GM10248 (cell line): ENCODE measurements around the gene IFI35.

Experiments
- CTCF ChIA-PET: fragments of 300-600 bp; sonication (Branson Sonifier 250); formaldehyde crosslinking; extraction: SDS; loops from one replicate; lab custom pipeline; 2021; ENCODE audit warnings: antibody characterized with exemption; lab: Yijun Ruan, JAX
- POLR2A ChIA-PET: fragments of 350-650 bp; sonication (Branson Sonifier 250); formaldehyde crosslinking; extraction: SDS; loops from one replicate; lab custom pipeline; 2020; ENCODE audit warnings: antibody characterized with exemption; lab: Yijun Ruan, JAX
- DNase-seq: peaks from one replicate; pipeline ENCODE4 v3.0.0; 2012; ENCODE audit errors: extremely low spot score
- TF ChIP-seq, protein P1 (sequence below): IDR thresholded peaks from 2 replicates; pipeline ENCODE4 v1.5.1; 2012; ENCODE audit warnings: mild to moderate bottlenecking, low read depth; ENCODE audit errors: extremely low read depth, missing control alignments, control extremely low read depth

Gene IFI35

DNA sequence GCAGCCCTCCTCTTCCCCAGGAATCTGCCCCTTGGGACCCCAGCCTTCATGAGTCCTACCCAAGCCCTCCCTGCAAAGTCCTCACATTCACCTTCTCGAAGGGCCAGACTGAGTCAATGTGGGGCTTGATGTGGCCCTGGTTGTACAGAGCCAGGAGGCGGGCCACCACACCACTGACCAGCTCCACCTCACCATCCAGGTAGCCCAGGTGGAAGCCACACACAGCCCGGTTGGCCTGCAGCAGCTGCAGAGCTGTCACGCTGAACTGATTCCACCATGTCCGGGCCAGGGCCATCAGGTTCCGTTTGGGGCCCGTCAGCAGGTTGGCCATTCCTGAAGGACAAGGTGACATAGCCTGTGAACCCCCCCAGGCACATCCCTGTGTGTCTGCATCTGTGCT is 9.6 kb downstream of the IFI35 start:
- no peak for DNase-seq
- CTCF ChIA-PET = no interaction called here
- POLR2A ChIA-PET = no interaction called here
- TF ChIP-seq, protein P1, sequence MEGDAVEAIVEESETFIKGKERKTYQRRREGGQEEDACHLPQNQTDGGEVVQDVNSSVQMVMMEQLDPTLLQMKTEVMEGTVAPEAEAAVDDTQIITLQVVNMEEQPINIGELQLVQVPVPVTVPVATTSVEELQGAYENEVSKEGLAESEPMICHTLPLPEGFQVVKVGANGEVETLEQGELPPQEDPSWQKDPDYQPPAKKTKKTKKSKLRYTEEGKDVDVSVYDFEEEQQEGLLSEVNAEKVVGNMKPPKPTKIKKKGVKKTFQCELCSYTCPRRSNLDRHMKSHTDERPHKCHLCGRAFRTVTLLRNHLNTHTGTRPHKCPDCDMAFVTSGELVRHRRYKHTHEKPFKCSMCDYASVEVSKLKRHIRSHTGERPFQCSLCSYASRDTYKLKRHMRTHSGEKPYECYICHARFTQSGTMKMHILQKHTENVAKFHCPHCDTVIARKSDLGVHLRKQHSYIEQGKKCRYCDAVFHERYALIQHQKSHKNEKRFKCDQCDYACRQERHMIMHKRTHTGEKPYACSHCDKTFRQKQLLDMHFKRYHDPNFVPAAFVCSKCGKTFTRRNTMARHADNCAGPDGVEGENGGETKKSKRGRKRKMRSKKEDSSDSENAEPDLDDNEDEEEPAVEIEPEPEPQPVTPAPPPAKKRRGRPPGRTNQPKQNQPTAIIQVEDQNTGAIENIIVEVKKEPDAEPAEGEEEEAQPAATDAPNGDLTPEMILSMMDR = no peak

DNA sequence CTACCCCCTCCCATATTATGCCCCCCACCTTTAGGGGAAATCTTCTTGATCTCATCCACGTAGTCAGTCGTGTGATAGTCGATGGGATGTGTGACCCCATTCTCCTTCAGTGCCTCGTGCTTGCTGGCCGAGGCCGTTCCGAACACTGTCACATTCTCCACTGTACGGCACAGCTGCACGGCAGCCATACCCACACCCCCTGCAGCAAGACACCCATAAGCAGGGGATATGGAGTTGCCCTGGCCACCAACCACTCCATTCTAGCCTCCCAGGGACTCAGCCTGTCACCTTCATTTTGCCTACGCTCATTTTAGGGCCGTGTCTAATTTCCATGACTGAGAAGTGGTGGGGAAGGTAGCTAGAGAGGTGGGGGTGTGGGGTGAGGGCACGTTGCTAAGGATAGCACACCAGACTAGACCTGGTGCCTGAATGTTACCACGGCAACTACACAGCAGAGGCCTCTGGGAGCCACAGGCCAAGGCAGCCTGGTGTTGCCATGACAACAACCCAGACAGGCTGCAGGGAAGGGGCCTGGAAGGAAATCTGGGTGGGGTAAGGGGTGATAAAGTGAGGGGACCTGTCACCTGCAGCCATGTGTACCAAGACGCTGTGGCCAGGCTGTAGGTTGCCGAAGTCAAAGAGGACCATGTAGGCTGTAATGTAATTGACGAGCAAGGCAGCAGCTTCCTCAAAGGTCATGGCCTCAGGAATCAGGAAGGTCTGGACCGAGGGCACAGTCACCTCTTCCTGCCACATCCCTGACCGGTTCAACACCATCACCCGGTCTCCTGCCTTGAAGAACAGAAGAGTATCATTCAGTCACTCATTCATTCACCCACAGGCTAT is 11.6 kb downstream of the IFI35 start:
- CTCF ChIA-PET = interaction anchor here (1.0 to 2.6 kb wide), 4 partner anchors 9 to 30 kb away, joined by 3 to 6 read pairs (median 4); partner anchors contain the start of gene RPL27
- POLR2A ChIA-PET = interaction anchor here (0.6 to 1.3 kb wide), 4 partner anchors 10 to 297 kb away, joined by 3 to 4 read pairs (median 4); partner anchors contain the start of gene IFI35
- DNase-seq = no peak
- TF ChIP-seq, protein P1 = no peak

DNA sequence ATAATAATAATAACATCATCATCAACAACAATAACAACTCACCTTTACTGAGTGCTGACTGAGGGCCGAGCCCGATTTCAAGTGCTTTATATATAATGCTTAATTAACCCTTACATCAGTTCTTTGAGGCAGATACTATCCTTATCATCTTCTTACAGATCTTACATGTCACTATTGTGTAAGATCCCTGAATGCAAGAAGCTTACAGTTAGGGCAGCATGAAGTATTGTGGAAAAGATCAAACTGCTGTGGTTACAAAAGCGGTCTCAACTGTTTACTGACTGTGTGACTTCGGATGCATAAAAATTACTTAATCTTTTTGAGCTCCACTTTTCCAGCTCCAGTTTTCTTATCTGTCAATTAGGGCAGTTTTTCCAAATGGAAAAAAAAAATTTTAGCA is 12.3 kb downstream of the IFI35 start:
- ChIA-PET CTCF (interaction anchor here (1.0 to 2.6 kb wide), 3 partner anchors 10 to 29 kb away, joined by 3 to 6 read pairs (median 3); partner anchors contain the start of gene RPL27), POLR2A (interaction anchor here (0.6 kb wide), 2 partner anchors 11 to 187 kb away, joined by 4 read pairs; no protein-coding TSS in a partner anchor)
- TF ChIP-seq, protein P1 = no peak
- DNase-seq = no peak

DNA sequence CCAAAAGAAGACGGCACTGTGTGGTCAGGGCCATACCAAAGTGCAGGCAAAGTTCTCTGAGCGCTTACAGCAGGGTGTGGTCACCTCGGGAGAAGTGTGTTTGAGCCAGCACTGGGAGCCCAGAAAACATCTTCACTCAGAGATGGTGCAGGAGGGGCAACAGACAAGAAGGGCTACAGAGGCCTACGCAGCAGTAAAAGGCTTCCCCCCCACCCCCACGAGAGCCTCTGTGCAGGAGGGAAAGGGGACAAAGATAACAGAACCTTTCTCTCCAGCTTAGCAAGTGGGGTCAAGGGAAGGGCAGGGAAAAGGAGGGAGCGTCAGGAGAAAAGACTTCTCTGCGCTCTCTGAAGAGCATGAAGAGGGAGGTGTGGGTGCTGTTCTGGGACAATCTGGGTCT is 12.8 kb downstream of the IFI35 start:
- ChIA-PET POLR2A (no interaction called here), CTCF (interaction anchor here (1.0 to 2.6 kb wide), 2 partner anchors 9 to 22 kb away, joined by 3 to 6 read pairs; partner anchors contain the start of gene RPL27)
- TF ChIP-seq, protein P1 = no peak
- DNase-seq = no peak

DNA sequence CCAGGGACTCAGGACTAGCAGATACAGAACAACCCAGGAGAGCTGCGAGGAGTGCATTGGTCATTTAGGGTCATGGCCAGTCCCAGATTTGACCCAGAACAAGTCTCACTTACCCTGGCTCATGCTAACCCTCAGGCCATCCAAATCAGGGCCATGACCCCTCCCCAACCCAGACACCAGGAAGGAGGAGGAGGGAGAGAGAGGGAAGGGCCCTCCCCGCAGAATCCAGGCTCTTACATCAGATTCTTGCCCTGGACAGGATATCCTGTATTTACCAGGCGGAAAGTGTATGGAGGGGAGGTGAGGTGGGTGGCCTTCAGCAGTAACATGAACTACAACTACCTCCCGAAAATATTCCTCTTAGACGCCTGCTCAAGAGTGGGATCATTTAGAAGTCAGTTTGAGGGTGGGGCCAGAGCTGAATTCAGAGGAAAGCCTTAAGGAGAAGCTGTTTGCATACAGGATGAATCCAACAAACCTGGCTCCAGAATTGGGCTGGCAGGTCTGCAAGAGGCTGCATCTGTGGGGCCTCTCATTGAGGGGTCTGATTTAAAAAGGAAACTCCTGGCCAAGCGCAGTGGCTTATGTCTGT is 13.5 kb downstream of the IFI35 start:
- TF ChIP-seq, protein P1 = no peak
- CTCF ChIA-PET = no interaction called here
- DNase-seq = no peak
- POLR2A ChIA-PET = interaction anchor here (0.5 to 1.0 kb wide), 2 partner anchors 8 to 125 kb away, joined by 3 read pairs; no protein-coding TSS in a partner anchor
